KOPT-K1 (cell line): ENCODE results near the gene IRF4.

ENCODE experiments used
- H3K27ac ChIP-seq: fragments of 200-600 bp; sonication (generic); 2 replicates; pipeline ENCODE4 v1.5.1; 2016; ENCODE audit warnings: antibody characterized with exemption, mild to moderate bottlenecking, low read depth, low read length; ENCODE audit not compliant: poor library complexity, severe bottlenecking
- H3K36me3 ChIP-seq: fragments of 200-600 bp; sonication (generic); 2 replicates; pipeline ENCODE4 v1.5.1; 2017; ENCODE audit warnings: antibody characterized with exemption, mild to moderate bottlenecking, low read length, moderate library complexity; ENCODE audit not compliant: insufficient read depth
- H3K9me3 ChIP-seq: fragments of 200-600 bp; sonication (generic); 2 replicates; pipeline ENCODE4 v1.5.1; 2017; ENCODE audit warnings: antibody characterized with exemption, low read length, mild to moderate bottlenecking; ENCODE audit not compliant: insufficient read depth, poor library complexity, severe bottlenecking

IRF4 gene

GRCh38 chr6:380234-381218, 11.0 kb upstream of the IRF4 start:
- no peaks in the 10 kb centered on the region for H3K9me3 ChIP-seq

GRCh38 chr6:381742-382461, 9.7 kb upstream of the IRF4 start:
- no peaks in the 10 kb centered on the region for H3K36me3 ChIP-seq
- H3K27ac ChIP-seq: no peak overlapping the region
- no peaks in the 10 kb centered on the region for H3K9me3 ChIP-seq

More at GRCh38 chr6:380234-381218, 11.0 kb upstream of the IRF4 start:
- H3K27ac ChIP-seq: no peak overlapping the region
- no peaks in the 10 kb centered on the region for H3K36me3 ChIP-seq

- no peaks in the 10 kb centered on the region for H3K36me3 ChIP-seq
- H3K27ac ChIP-seq: no peak overlapping the region
- no peaks in the 10 kb centered on the region for H3K9me3 ChIP-seq
Measured at GRCh38 chr6:382883-383810, 8.4 kb upstream of the IRF4 start.

- no peaks in the 10 kb centered on the region for H3K9me3 ChIP-seq
Measured at GRCh38 chr6:383856-384255, 7.7 kb upstream of the IRF4 start.

GRCh38 chr6:384898-385297, 6.7 kb upstream of the IRF4 start:
- Histone ChIP-seq H3K9me3 (no peaks in the 10 kb centered on the region), H3K36me3 (no peaks in the 10 kb centered on the region), H3K27ac (no peak overlapping the region)

More at GRCh38 chr6:383856-384255, 7.7 kb upstream of the IRF4 start:
- Histone ChIP-seq H3K27ac (no peak overlapping the region), H3K36me3 (no peaks in the 10 kb centered on the region)

GRCh38 chr6:385614-386013, 5.9 kb upstream of the IRF4 start:
- H3K36me3 ChIP-seq: no peaks in the 10 kb centered on the region
- no peak overlapping the region for H3K27ac ChIP-seq
- no peaks in the 10 kb centered on the region for H3K9me3 ChIP-seq

GRCh38 chr6:386688-387266, 4.8 kb upstream of the IRF4 start:
- H3K9me3 ChIP-seq: no peaks in the 10 kb centered on the region
- no peaks in the 10 kb centered on the region for H3K36me3 ChIP-seq
- no peak overlapping the region for H3K27ac ChIP-seq

- H3K36me3 ChIP-seq: no peaks in the 10 kb centered on the region
- H3K9me3 ChIP-seq: no peaks in the 10 kb centered on the region
- H3K27ac ChIP-seq: no peak overlapping the region
Measured at GRCh38 chr6:387293-387741, 4.2 kb upstream of the IRF4 start.

- no peaks in the 10 kb centered on the region for H3K36me3 ChIP-seq
- no peaks in the 10 kb centered on the region for H3K9me3 ChIP-seq
- no peak overlapping the region for H3K27ac ChIP-seq
Measured at GRCh38 chr6:388202-388903, 3.2 kb upstream of the IRF4 start.

GRCh38 chr6:389143-389542, 2.4 kb upstream of the IRF4 start:
- Histone ChIP-seq H3K36me3 (no peaks in the 10 kb centered on the region), H3K27ac (no peak overlapping the region)

GRCh38 chr6:389622-390021, 1.9 kb upstream of the IRF4 start:
- H3K27ac ChIP-seq: no peak overlapping the region
- H3K36me3 ChIP-seq: no peaks in the 10 kb centered on the region
- H3K9me3 ChIP-seq: no peaks in the 10 kb centered on the region

More at GRCh38 chr6:389143-389542, 2.4 kb upstream of the IRF4 start:
- no peaks in the 10 kb centered on the region for H3K9me3 ChIP-seq

- Histone ChIP-seq H3K27ac (no peak overlapping the region), H3K36me3 (no peaks in the 10 kb centered on the region), H3K9me3 (no peaks in the 10 kb centered on the region)
Measured at GRCh38 chr6:390914-391558, 516 bp upstream of the IRF4 start.
